Measurements from ENCODE around the gene UBE2J2.

DNA sequence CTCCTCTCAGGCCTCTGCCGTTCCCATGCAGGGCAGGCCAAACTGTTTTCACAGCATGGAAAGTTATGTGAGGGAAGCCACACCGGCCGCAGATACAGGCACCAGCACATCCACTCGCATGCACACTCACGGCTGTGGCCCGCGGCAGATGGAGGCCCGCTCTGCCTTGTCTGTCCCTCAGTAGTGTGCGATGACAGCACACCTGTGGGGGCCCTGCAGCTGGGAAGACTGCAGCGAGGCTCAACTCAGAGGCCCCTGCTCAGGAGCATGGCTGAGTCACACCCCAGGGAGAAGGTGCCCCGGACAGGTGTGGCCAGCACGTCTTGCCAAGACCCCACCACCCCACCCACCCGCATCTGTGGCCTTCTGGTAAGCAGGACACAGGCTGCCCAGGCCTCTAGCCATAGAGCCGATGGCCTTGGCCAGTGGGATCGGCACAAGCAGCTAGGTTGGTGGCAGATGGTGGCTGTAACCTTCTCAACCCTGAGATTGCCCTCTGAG, 1.3 kb upstream of the UBE2J2 start:
- TF ChIP-seq RAD21 (IDR thresholded peaks at IDR 0.05; ENCODE audit: low read length) (no peak), POLR2AphosphoS5 (IDR thresholded peaks at IDR 0.05; ENCODE audit: low read depth, low read length) (no peak)

All from SK-N-SH (cell line).